DND-41 (cell line): Measurements from ENCODE around the gene MUC22.
"Not testable (repeated sequence)": the region's sequence is repeated elsewhere in the genome, so short reads cannot be mapped to it uniquely, and the experiment has no call there.

ENCODE experiments used
- ATAC-seq: fragments of 200-7000 bp; cut with Tn5 transposase; 3 replicates; pipeline ENCODE4 v1.9.1; 2021; ENCODE audit warnings: low read depth; ENCODE audit not compliant: insufficient read depth
- DNase-seq: peaks from one replicate; pipeline ENCODE4 v3.0.0-alpha.2; 2020
- H2AFZ ChIP-seq: 2 replicates; pipeline ENCODE4 v1.6.0; 2012; ENCODE audit warnings: low read depth, low read length
- H3K27ac ChIP-seq: 2 replicates; pipeline ENCODE4 v1.5.1; 2012; ENCODE audit warnings: low read length, inconsistent platforms
- H3K27me3 ChIP-seq: fragments of 200-600 bp; sonication (generic); 2 replicates; pipeline ENCODE4 v1.6.0; 2012; ENCODE audit warnings: low read length, mild to moderate bottlenecking, inconsistent platforms; ENCODE audit not compliant: insufficient read depth, poor library complexity
- H3K36me3 ChIP-seq: 2 replicates; pipeline ENCODE4 v1.5.1; 2012; ENCODE audit warnings: low read length, inconsistent platforms; ENCODE audit not compliant: insufficient read depth
- H3K4me1 ChIP-seq: 2 replicates; pipeline ENCODE4 v1.5.1; 2012; ENCODE audit warnings: mild to moderate bottlenecking, low read length; ENCODE audit not compliant: insufficient read depth
- H3K4me2 ChIP-seq: 2 replicates; pipeline ENCODE4 v1.6.0; 2012; ENCODE audit warnings: mild to moderate bottlenecking, moderate library complexity, low read length, inconsistent platforms; ENCODE audit not compliant: insufficient read depth
- H3K4me3 ChIP-seq, 2 experiments: fragments of 200-600 bp in 1 of 2; shearing (Covaris generic) in 1 of 2; 2 replicates each; pipeline ENCODE4 v1.5.1; 2012 to 2016; ENCODE audit warnings: inconsistent platforms in 2 of 2, low read length in 2 of 2, mild to moderate bottlenecking in 2 of 2, low read depth in 1 of 2, moderate library complexity in 1 of 2
- H3K79me2 ChIP-seq: 2 replicates; pipeline ENCODE4 v1.6.0; 2012; ENCODE audit warnings: low read length, inconsistent platforms; ENCODE audit not compliant: insufficient read depth
- H3K9ac ChIP-seq: 2 replicates; pipeline ENCODE4 v1.6.0; 2012; ENCODE audit warnings: low read depth, mild to moderate bottlenecking, inconsistent platforms, low read length, moderate library complexity
- H3K9me3 ChIP-seq: 2 replicates; pipeline ENCODE4 v1.5.1; 2012; ENCODE audit warnings: low read length, moderate library complexity, mild to moderate bottlenecking, inconsistent platforms; ENCODE audit not compliant: insufficient read depth, severe bottlenecking
- H4K20me1 ChIP-seq: 2 replicates; pipeline ENCODE4 v1.6.0; 2012; ENCODE audit warnings: low read length; ENCODE audit not compliant: insufficient read depth
- EZH2 ChIP-seq: IDR thresholded peaks from 3 replicates; pipeline ENCODE4 v1.6.1; 2012; ENCODE audit warnings: borderline replicate concordance, low read depth, mild to moderate bottlenecking, moderate library complexity, low read length, inconsistent platforms; ENCODE audit not compliant: severe bottlenecking
- TF ChIP-seq, protein P1 (sequence below): IDR thresholded peaks from 2 replicates; pipeline ENCODE4 v1.5.1; 2012; ENCODE audit warnings: borderline replicate concordance, low read length, moderate library complexity, mild to moderate bottlenecking; ENCODE audit not compliant: poor library complexity, severe bottlenecking; ENCODE audit errors: extremely low read depth

Gene MUC22

GRCh38 chr6:31020057-31020456 lies 9.8 kb downstream of the MUC22 start:
- ATAC-seq: no peak

DNA sequence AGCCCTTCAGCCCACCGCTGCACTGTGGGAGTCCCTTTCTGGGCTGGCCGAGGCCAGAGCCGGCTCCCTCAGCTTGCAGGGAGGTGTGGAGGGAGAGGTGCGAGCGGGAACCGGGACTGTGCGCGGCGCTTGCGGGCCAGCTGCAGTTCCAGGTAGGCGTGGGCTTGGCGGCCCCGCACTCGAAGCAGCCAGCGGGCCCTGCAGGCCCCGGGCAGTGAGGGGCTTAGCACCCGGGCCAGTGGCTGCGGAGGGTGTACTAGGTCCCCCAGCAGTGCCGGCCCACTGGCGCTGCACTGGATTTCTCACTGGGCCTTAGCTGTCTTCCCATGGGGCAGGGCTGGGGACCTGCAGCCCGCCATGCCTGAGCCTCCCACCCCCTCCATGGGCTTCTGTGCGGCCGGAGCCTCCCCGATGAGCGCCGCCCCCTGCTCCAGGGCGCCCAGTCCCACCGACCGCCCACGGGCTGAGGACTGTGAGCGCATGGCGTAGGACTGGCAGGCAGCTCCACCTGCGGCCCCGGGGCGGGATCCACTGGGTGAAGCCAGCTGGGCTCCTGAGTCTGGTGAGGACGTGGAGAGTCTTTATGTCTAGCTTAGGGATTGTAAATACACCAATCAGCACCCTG lies 10.5 kb downstream of the MUC22 start:
- not testable (repeated sequence) for H2AFZ ChIP-seq, H4K20me1 ChIP-seq, H3K79me2 ChIP-seq, H3K9ac ChIP-seq, H3K4me3 ChIP-seq, H3K4me2 ChIP-seq, H3K36me3 ChIP-seq, ATAC-seq, H3K4me1 ChIP-seq, DNase-seq, H3K9me3 ChIP-seq, H3K27ac ChIP-seq, H3K27me3 ChIP-seq

More at GRCh38 chr6:31020057-31020456, 9.8 kb downstream of the MUC22 start:
- Histone ChIP-seq H3K4me1 (no peaks in the 10 kb centered on the region), H3K9ac (no peak overlapping the region), H3K9me3 (no peaks in the 10 kb centered on the region), H3K4me3 (no peak overlapping the region), H3K36me3 (no peaks in the 10 kb centered on the region), H2AFZ (no peak overlapping the region), H4K20me1 (no peaks in the 10 kb centered on the region), H3K27me3 (peaks cover 7% of the 10 kb centered on the region), H3K27ac (no peak overlapping the region), H3K79me2 (no peaks in the 10 kb centered on the region), H3K4me2 (no peak overlapping the region)
- no peak for DNase-seq
- TF ChIP-seq, protein P1, sequence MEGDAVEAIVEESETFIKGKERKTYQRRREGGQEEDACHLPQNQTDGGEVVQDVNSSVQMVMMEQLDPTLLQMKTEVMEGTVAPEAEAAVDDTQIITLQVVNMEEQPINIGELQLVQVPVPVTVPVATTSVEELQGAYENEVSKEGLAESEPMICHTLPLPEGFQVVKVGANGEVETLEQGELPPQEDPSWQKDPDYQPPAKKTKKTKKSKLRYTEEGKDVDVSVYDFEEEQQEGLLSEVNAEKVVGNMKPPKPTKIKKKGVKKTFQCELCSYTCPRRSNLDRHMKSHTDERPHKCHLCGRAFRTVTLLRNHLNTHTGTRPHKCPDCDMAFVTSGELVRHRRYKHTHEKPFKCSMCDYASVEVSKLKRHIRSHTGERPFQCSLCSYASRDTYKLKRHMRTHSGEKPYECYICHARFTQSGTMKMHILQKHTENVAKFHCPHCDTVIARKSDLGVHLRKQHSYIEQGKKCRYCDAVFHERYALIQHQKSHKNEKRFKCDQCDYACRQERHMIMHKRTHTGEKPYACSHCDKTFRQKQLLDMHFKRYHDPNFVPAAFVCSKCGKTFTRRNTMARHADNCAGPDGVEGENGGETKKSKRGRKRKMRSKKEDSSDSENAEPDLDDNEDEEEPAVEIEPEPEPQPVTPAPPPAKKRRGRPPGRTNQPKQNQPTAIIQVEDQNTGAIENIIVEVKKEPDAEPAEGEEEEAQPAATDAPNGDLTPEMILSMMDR: no peak
- no peak for TF ChIP-seq EZH2

GRCh38 chr6:31021705-31022531 lies 11.6 kb downstream of the MUC22 start:
- not testable (repeated sequence) for H4K20me1 ChIP-seq

GRCh38 chr6:31025595-31025994 lies 15.3 kb downstream of the MUC22 start:
- Histone ChIP-seq H3K36me3 (no peaks in the 10 kb centered on the region), H3K79me2 (no peaks in the 10 kb centered on the region), H3K27ac (no peak overlapping the region), H3K4me2 (no peak overlapping the region), H3K9me3 (no peaks in the 10 kb centered on the region), H3K4me1 (no peaks in the 10 kb centered on the region), H3K4me3 (no peak overlapping the region), H3K27me3 (peaks cover 4% of the 10 kb centered on the region), H4K20me1 (no peaks in the 10 kb centered on the region), H2AFZ (no peak overlapping the region), H3K9ac (no peak overlapping the region)
- ATAC-seq (no peak), DNase-seq (no peak)
- TF ChIP-seq EZH2: no peak
- TF ChIP-seq, protein P1: no peak

More at GRCh38 chr6:31021705-31022531, 11.6 kb downstream of the MUC22 start:
- H3K4me3 ChIP-seq, ATAC-seq, H3K4me2 ChIP-seq, DNase-seq, H3K9ac ChIP-seq, H3K4me1 ChIP-seq, H3K9me3 ChIP-seq, H3K36me3 ChIP-seq, H3K27ac ChIP-seq, H3K79me2 ChIP-seq, H2AFZ ChIP-seq, H3K27me3 ChIP-seq: not testable (repeated sequence)
